HepG2 (cell line): Measurements from ENCODE around the gene POU2AF3. TPM values are rescaled to one million over a fixed set of nuclear protein-coding genes. Genes with fewer than 3 reads are reported as not detected.
A peak's percentile ranks its signal among the peaks of the same experiment; 100 is the strongest.

Experiments
- HIVEP1 ChIP-seq: sonication (generic); formaldehyde crosslinking; IDR thresholded peaks from 2 replicates; pipeline ENCODE4 v1.4.0; 2020; ENCODE audit warnings: mild to moderate bottlenecking, missing genetic modification reagents
- HOXA3 ChIP-seq: sonication (generic); formaldehyde crosslinking; IDR thresholded peaks from 2 replicates; pipeline ENCODE4 v1.5.0; 2020; ENCODE audit warnings: missing genetic modification reagents
- MAZ ChIP-seq, 2 experiments: sonication (generic) in 1 of 2; formaldehyde crosslinking in 1 of 2; IDR thresholded peaks; 2 replicates each; pipeline versions ENCODE4 v1.5.0 to v1.6.1; 2012 to 2020; ENCODE audit warnings: low read depth in 2 of 2, mild to moderate bottlenecking in 2 of 2, borderline replicate concordance in 1 of 2, improper control_type of control experiment in 1 of 2, low read length in 1 of 2, missing genetic modification reagents in 1 of 2, moderate library complexity in 1 of 2
- NR2F2 ChIP-seq: IDR thresholded peaks from 2 replicates; pipeline ENCODE4 v1.6.1; 2012; ENCODE audit warnings: low read depth, inconsistent platforms, borderline replicate concordance
- ONECUT2 ChIP-seq: sonication (generic); formaldehyde crosslinking; IDR thresholded peaks from 2 replicates; pipeline ENCODE4 v1.4.0; 2020; ENCODE audit warnings: missing genetic modification reagents
- POGZ ChIP-seq: sonication (generic); formaldehyde crosslinking; IDR thresholded peaks from 2 replicates; pipeline ENCODE4 v1.4.0; 2020; ENCODE audit warnings: mild to moderate bottlenecking, missing genetic modification reagents
- SSRP1 ChIP-seq: IDR thresholded peaks from 2 replicates; pipeline ENCODE4 v1.6.1; 2016; ENCODE audit warnings: control low read depth
- ZNF652 ChIP-seq: IDR thresholded peaks from 2 replicates; pipeline ENCODE4 v1.6.1; 2016; ENCODE audit warnings: low read depth, borderline replicate concordance
- polyA plus RNA-seq, 8 experiments: library from polyadenylated mRNA; depleted of rRNA in 3 of 8; stranded (reverse) in 7 of 8; unstranded in 1 of 8; fragments of >200 nt; fragmentation: Illumina TruSeq in 4 of 8; extraction: Trizol in 4 of 8; gene quantifications; 2 replicates each; pipeline versions ENCODE4 v1.2.1 to v1.2.3, GENCODE V29; 2011 to 2016; ENCODE audit warnings: low read depth in 4 of 8, missing spikeins in 1 of 8, mixed read lengths in 1 of 8; ENCODE audit not compliant: insufficient read depth in 1 of 8
- total RNA-seq, 5 experiments: library from RNA; depleted of rRNA; stranded (reverse); fragments of >200 nt; fragmentation: Illumina TruSeq; extraction: Trizol; gene quantifications; 2 replicates each; pipeline ENCODE4 v1.2.3, GENCODE V29; 2016; ENCODE audit warnings: low read depth in 1 of 5
- TF ChIP-seq, protein P1 (sequence below): IDR thresholded peaks from 2 replicates; pipeline ENCODE4 v1.6.1; 2016; ENCODE audit warnings: mild to moderate bottlenecking
- TF ChIP-seq, protein P2 (sequence below): sonication (generic); formaldehyde crosslinking; IDR thresholded peaks from 2 replicates; pipeline ENCODE4 v1.8.0; 2022; ENCODE audit warnings: mild to moderate bottlenecking, missing genetic modification reagents
- TF ChIP-seq, protein P3 (sequence below), 2 experiments: fragments of 450-650 bp in 1 of 2; sonication (generic) in 1 of 2; formaldehyde crosslinking; IDR thresholded peaks; 2 replicates each; pipeline versions ENCODE4 v1.5.0 to v1.8.0; 2020 to 2022; ENCODE audit warnings: mild to moderate bottlenecking in 1 of 2, missing genetic modification reagents in 1 of 2
- TF ChIP-seq, protein P4 (sequence below): sonication (generic); formaldehyde crosslinking; IDR thresholded peaks from 2 replicates; pipeline ENCODE4 v1.5.0; 2020; ENCODE audit warnings: mild to moderate bottlenecking, missing genetic modification reagents, borderline replicate concordance
- TF ChIP-seq, protein P5 (sequence below): sonication (generic); formaldehyde crosslinking; IDR thresholded peaks from 2 replicates; pipeline ENCODE4 v1.4.0; 2020; ENCODE audit warnings: missing genetic modification reagents

POU2AF3 gene
- total and polyA plus RNA-seq, 2 of the 13 experiments (the other 11 are each of a cell fraction or from before 2014, with no cell fraction given): 7.8 to 71.2 TPM

DNA sequence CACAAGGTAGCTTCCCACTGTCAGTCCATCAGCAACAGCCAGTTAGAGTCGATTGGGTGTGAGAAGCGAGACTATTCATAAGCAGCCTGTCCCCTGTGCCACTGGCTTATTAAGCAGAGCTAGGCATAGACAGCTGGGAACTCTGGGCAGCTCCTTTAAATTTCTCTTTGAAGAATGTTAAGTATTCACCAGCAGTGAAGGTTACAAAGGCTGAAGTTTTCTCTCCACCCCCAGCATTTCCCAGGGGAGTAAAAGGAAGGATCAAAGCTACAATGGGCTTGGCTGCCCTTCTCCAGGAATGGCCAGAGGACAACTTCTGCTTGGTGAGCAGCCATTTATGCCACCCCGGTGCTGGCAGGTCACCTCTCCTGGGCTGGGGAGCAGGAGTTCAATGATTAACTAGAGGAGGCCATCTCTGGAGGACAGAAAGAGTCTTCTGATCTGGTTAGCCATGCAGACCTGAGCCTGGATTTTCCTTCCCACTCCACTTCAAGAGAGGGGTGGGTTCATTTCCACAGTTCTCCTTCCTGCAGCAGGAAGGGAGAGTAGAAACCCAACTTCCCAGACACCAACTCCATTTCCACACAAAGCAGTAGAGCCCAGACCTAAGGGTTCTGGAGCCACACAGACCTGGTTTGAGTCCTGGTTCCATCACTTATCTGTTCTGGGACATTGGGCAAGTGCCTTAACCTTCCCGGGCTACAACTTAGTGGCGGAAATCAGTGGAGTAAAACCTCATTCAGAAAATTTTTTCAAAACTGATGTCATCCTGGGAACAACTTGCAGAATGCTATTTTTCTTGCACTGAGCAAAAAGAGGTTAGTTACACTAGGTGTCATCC is 22.6 kb downstream of the POU2AF3 start (continued):
- TF ChIP-seq POGZ: peak; percentile 72
- peak; percentile 76 for TF ChIP-seq HOXA3 (CRISPR knock-in tag)
- TF ChIP-seq, protein P1, sequence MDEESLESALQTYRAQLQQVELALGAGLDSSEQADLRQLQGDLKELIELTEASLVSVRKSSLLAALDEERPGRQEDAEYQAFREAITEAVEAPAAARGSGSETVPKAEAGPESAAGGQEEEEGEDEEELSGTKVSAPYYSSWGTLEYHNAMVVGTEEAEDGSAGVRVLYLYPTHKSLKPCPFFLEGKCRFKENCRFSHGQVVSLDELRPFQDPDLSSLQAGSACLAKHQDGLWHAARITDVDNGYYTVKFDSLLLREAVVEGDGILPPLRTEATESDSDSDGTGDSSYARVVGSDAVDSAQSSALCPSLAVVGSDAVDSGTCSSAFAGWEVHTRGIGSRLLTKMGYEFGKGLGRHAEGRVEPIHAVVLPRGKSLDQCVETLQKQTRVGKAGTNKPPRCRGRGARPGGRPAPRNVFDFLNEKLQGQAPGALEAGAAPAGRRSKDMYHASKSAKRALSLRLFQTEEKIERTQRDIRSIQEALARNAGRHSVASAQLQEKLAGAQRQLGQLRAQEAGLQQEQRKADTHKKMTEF (CRISPR knock-in tag): peak; percentile 31; the same call in 1 of the 2 replicates
- TF ChIP-seq, protein P2, sequence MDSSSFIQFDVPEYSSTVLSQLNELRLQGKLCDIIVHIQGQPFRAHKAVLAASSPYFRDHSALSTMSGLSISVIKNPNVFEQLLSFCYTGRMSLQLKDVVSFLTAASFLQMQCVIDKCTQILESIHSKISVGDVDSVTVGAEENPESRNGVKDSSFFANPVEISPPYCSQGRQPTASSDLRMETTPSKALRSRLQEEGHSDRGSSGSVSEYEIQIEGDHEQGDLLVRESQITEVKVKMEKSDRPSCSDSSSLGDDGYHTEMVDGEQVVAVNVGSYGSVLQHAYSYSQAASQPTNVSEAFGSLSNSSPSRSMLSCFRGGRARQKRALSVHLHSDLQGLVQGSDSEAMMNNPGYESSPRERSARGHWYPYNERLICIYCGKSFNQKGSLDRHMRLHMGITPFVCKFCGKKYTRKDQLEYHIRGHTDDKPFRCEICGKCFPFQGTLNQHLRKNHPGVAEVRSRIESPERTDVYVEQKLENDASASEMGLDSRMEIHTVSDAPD (CRISPR knock-in tag): peak; percentile 34; the same call in 1 of the 2 replicates
- TF ChIP-seq, protein P3, sequence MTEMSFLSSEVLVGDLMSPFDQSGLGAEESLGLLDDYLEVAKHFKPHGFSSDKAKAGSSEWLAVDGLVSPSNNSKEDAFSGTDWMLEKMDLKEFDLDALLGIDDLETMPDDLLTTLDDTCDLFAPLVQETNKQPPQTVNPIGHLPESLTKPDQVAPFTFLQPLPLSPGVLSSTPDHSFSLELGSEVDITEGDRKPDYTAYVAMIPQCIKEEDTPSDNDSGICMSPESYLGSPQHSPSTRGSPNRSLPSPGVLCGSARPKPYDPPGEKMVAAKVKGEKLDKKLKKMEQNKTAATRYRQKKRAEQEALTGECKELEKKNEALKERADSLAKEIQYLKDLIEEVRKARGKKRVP (CRISPR knock-in tag; IDR thresholded peaks at IDR 0.05): peak in 1 of 2 experiments; percentile 34; a peak in 1 of 4 replicates
- TF ChIP-seq ONECUT2 (CRISPR knock-in tag): 0 out of 2 replicates have a peak, but pooled peaks have one; percentile 18
- TF ChIP-seq, protein P4, sequence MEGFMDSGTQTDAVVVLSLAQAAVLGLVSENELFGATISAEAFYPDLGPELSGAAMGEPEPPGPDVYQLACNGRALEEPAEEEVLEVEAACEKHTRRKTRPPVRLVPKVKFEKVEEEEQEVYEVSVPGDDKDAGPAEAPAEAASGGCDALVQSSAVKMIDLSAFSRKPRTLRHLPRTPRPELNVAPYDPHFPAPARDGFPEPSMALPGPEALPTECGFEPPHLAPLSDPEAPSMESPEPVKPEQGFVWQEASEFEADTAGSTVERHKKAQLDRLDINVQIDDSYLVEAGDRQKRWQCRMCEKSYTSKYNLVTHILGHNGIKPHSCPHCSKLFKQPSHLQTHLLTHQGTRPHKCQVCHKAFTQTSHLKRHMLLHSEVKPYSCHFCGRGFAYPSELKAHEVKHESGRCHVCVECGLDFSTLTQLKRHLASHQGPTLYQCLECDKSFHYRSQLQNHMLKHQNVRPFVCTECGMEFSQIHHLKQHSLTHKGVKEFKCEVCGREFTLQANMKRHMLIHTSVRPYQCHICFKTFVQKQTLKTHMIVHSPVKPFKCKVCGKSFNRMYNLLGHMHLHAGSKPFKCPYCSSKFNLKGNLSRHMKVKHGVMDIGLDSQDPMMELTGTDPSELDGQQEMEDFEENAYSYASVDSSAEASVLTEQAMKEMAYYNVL (CRISPR knock-in tag): 0 out of 2 replicates have a peak, but pooled peaks have one; percentile 17
- TF ChIP-seq, protein P5, sequence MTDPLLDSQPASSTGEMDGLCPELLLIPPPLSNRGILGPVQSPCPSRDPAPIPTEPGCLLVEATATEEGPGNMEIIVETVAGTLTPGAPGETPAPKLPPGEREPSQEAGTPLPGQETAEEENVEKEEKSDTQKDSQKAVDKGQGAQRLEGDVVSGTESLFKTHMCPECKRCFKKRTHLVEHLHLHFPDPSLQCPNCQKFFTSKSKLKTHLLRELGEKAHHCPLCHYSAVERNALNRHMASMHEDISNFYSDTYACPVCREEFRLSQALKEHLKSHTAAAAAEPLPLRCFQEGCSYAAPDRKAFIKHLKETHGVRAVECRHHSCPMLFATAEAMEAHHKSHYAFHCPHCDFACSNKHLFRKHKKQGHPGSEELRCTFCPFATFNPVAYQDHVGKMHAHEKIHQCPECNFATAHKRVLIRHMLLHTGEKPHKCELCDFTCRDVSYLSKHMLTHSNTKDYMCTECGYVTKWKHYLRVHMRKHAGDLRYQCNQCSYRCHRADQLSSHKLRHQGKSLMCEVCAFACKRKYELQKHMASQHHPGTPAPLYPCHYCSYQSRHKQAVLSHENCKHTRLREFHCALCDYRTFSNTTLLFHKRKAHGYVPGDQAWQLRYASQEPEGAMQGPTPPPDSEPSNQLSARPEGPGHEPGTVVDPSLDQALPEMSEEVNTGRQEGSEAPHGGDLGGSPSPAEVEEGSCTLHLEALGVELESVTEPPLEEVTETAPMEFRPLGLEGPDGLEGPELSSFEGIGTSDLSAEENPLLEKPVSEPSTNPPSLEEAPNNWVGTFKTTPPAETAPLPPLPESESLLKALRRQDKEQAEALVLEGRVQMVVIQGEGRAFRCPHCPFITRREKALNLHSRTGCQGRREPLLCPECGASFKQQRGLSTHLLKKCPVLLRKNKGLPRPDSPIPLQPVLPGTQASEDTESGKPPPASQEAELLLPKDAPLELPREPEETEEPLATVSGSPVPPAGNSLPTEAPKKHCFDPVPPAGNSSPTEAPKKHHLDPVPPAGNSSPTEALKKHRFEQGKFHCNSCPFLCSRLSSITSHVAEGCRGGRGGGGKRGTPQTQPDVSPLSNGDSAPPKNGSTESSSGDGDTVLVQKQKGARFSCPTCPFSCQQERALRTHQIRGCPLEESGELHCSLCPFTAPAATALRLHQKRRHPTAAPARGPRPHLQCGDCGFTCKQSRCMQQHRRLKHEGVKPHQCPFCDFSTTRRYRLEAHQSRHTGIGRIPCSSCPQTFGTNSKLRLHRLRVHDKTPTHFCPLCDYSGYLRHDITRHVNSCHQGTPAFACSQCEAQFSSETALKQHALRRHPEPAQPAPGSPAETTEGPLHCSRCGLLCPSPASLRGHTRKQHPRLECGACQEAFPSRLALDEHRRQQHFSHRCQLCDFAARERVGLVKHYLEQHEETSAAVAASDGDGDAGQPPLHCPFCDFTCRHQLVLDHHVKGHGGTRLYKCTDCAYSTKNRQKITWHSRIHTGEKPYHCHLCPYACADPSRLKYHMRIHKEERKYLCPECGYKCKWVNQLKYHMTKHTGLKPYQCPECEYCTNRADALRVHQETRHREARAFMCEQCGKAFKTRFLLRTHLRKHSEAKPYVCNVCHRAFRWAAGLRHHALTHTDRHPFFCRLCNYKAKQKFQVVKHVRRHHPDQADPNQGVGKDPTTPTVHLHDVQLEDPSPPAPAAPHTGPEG (CRISPR knock-in tag): 0 out of 2 replicates have a peak, but pooled peaks have one; percentile 37
- 0 out of 2 replicates have a peak, but pooled peaks have one; percentile 47 for TF ChIP-seq SSRP1 (CRISPR knock-in tag)
- peak; percentile 13; the same call in 1 of the 2 replicates for TF ChIP-seq NR2F2
- no peak for TF ChIP-seq ZNF652
- TF ChIP-seq HIVEP1: no peak
- no peak for TF ChIP-seq MAZ (IDR thresholded peaks at IDR 0.05; ENCODE audit: borderline replicate concordance, low read depth, low read length)
- no peak for TF ChIP-seq MAZ (CRISPR knock-in tag; IDR thresholded peaks at IDR 0.05; ENCODE audit: low read depth)
